Peyer's patch (tissue), 4 donors: ENCODE data around the gene PTCD2. TPM values are rescaled to one million over a fixed set of nuclear protein-coding genes. Genes with fewer than 3 reads are reported as not detected.

Experiments
- DNase-seq, 3 donors: peaks; one replicate each; pipeline ENCODE4 v3.0.0-alpha.2; 2017 to 2019
- H3K27ac ChIP-seq, 4 donors: fragments of 200-600 bp; sonication (generic); one replicate each; pipeline ENCODE4 v1.5.1; 2016 to 2019
- H3K27me3 ChIP-seq, 2 donors: fragments of 200-600 bp; sonication (generic); one replicate each; pipeline ENCODE4 v1.5.1; 2019
- H3K36me3 ChIP-seq, 3 donors: fragments of 200-600 bp; sonication (generic); one replicate each; pipeline ENCODE4 v1.5.1; 2016 to 2019
- H3K4me1 ChIP-seq, 4 donors: fragments of 200-600 bp; sonication (generic); one replicate each; pipeline ENCODE4 v1.5.1; 2016 to 2019
- H3K4me3 ChIP-seq, 4 donors: fragments of 200-600 bp; sonication (generic); 1 replicate in 3 of 4; 2 replicates in 1 of 4; pipeline ENCODE4 v1.5.1; 2016 to 2019; ENCODE audit warnings: mild to moderate bottlenecking in 1 of 4
- H3K9me3 ChIP-seq, 4 donors: fragments of 200-600 bp; sonication (generic); one replicate each; pipeline ENCODE4 v1.5.1; 2016 to 2019; ENCODE audit warnings: mild to moderate bottlenecking in 1 of 4
- CTCF ChIP-seq, 6 experiments: fragments of 450-650 bp in 4 of 6; fragments of 200-600 bp in 2 of 6; sonication (generic) in 1 of 6; IDR thresholded peaks; one replicate each; pipeline ENCODE4 v1.5.1; 2017 to 2019; ENCODE audit warnings: antibody characterized with exemption in 6 of 6, mild to moderate bottlenecking in 3 of 6, moderate library complexity in 1 of 6
- POLR2A ChIP-seq, 2 donors: fragments of 450-650 bp; IDR thresholded peaks; one replicate each; pipeline ENCODE4 v1.5.1; 2017; ENCODE audit warnings: antibody characterized with exemption in 2 of 2, mild to moderate bottlenecking in 2 of 2, moderate library complexity in 2 of 2
- total RNA-seq, 4 donors: library from RNA; depleted of rRNA; stranded (reverse); fragments of >200 nt; gene quantifications; one replicate each; pipeline ENCODE4 v1.1.0, GENCODE V29; 2016

The PTCD2 gene
- total RNA-seq, 4 donors from 2014 or later: 4.0 to 13.2 (median 8.7) TPM

DNA sequence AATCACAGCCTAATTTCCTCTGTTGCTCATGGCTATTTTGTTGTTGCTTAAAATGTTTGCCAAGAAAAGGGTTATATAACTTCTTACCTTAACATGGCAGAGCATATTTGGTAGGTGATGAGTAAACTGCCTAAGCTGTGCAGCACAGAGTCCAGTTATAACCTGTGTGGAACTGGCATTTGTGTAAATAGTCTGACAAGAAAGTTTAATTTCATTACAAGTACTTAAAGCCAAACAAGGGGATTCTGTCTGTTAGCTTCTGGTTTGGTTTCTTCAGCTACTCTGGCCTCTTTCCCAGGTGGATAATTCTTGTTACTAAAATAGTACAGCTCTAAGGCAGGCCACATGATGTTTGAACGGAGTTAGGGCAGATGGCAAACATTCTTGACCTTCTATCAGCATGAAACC is 72.2 kb downstream of the PTCD2 start:
- H3K27me3 ChIP-seq: no peaks in the 10 kb centered on the region
- DNase-seq: no peak
- no peaks in the 10 kb centered on the region for H3K36me3 ChIP-seq
- no peak overlapping the region for H3K4me3 ChIP-seq
- TF ChIP-seq POLR2A (IDR thresholded peaks at IDR 0.05) (no peak), CTCF (IDR thresholded peaks at IDR 0.05) (no peak)
- no peaks in the 10 kb centered on the region for H3K9me3 ChIP-seq
- H3K27ac ChIP-seq: no peak overlapping the region
- H3K4me1 ChIP-seq: no peaks in the 10 kb centered on the region

- DNase-seq: no peak
- TF ChIP-seq POLR2A (IDR thresholded peaks at IDR 0.05) (no peak), CTCF (IDR thresholded peaks at IDR 0.05) (no peak)
- Histone ChIP-seq H3K4me3 (no peak overlapping the region), H3K9me3 (no peaks in the 10 kb centered on the region), H3K4me1 (no peaks in the 10 kb centered on the region), H3K27ac (no peak overlapping the region), H3K27me3 (no peaks in the 10 kb centered on the region), H3K36me3 (no peaks in the 10 kb centered on the region)
Observed at GRCh38 chr5:72393052-72393451, 72.9 kb downstream of the PTCD2 start.

DNA sequence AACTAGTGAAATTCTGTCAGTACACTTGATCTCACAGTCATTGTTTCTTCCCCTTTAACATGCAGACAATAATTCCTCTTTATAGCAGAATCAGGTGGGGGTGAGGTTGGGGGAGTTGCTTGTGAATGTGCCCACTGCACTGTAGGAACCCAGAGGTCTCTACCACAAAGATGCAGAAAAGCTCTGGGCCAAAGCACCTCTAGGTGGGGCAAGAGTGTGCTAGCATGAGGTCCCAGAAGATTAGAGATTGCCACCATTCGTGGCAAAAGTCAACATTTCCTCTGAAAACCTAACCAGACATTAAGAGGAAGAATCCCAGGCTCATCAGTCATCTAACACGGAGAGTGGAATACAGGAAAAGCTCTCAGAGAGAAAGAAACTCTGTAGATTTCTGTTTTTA is 74.5 kb downstream of the PTCD2 start:
- Histone ChIP-seq H3K4me3 (no peak overlapping the region), H3K9me3 (no peaks in the 10 kb centered on the region), H3K36me3 (no peaks in the 10 kb centered on the region), H3K27ac (no peak overlapping the region), H3K4me1 (no peaks in the 10 kb centered on the region), H3K27me3 (no peaks in the 10 kb centered on the region)
- no peak for TF ChIP-seq POLR2A (IDR thresholded peaks at IDR 0.05)
- peak in 3 of 6 experiments; percentile 8 to 19 (median 15) for TF ChIP-seq CTCF (IDR thresholded peaks at IDR 0.05)
- no peak for DNase-seq

- Histone ChIP-seq H3K4me1 (no peaks in the 10 kb centered on the region), H3K27ac (no peak overlapping the region), H3K36me3 (no peaks in the 10 kb centered on the region), H3K9me3 (peaks cover 0 to 12% (median 0%) of the 10 kb centered on the region in 4 donors), H3K4me3 (no peak overlapping the region), H3K27me3 (no peaks in the 10 kb centered on the region)
- TF ChIP-seq POLR2A (IDR thresholded peaks at IDR 0.05): no peak
- no peak for TF ChIP-seq CTCF (IDR thresholded peaks at IDR 0.05)
- DNase-seq: no peak
Observed at GRCh38 chr5:72397836-72398235, 77.7 kb downstream of the PTCD2 start.

DNA sequence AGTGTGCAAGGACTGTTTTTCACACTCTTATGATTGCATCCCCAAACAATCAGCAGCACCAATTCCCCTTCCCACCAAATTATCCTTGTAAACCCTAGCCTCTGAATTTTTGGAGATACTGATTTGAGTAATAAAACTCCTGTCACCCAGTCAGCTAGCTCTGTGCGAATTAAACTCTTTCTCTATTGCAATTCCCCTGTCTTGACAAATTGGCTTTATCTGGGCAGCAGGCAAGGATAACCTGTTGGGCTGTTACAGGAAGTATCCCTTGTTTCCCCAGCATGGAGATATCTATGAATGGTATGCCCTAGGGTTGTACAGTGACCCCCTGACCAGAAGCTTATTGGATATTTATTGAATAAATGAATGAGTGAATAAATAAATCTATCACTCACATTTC is 80.8 kb downstream of the PTCD2 start:
- peaks cover 0 to 12% (median 0%) of the 10 kb centered on the region in 4 donors for H3K9me3 ChIP-seq
- no peak for TF ChIP-seq CTCF (IDR thresholded peaks at IDR 0.05)
- TF ChIP-seq POLR2A (IDR thresholded peaks at IDR 0.05): no peak
- H3K27ac ChIP-seq: no peak overlapping the region
- no peak overlapping the region for H3K4me3 ChIP-seq
- no peaks in the 10 kb centered on the region for H3K27me3 ChIP-seq
- no peaks in the 10 kb centered on the region for H3K36me3 ChIP-seq
- DNase-seq: no peak
- H3K4me1 ChIP-seq: no peaks in the 10 kb centered on the region

DNA sequence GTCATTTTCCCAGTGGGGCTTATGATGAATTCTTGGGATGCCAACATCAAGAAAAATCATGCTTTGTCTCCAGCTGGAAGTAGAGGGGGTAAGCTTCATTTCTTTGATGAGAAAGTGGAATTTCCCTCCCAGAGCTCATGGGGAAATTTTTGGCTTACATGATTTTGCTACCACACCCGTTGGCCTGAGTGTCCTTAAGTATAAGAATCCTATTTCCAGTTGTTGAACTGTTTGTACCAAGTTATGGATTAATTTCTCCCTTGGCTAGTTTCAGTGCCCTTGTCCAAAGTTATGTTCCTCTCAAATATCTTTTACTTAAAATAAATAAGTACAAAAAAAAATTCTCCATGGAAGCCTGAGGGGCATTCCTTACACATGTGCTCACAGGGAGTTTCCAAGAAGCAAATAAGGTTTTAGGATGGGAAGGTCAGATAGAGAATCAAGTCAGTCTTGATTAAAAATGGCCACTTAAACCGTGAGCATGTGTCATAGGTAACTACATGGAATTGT is 82.3 kb downstream of the PTCD2 start:
- Histone ChIP-seq H3K27me3 (no peaks in the 10 kb centered on the region), H3K27ac (peak overlapping the region in 2 of 4 donors; percentile 0 to 13)
- TF ChIP-seq CTCF (IDR thresholded peaks at IDR 0.05) (no peak), POLR2A (IDR thresholded peaks at IDR 0.05) (no peak)

More for the DNA sequence above, 82.3 kb downstream of the PTCD2 start:
- Histone ChIP-seq H3K9me3 (peaks cover 0 to 12% (median 0%) of the 10 kb centered on the region in 4 donors), H3K4me3 (no peak overlapping the region), H3K36me3 (no peaks in the 10 kb centered on the region), H3K4me1 (no peaks in the 10 kb centered on the region)
- no peak for DNase-seq
